WTC11 (cell line): ENCODE data around the gene SETD7. TPM values are rescaled to one million over a fixed set of nuclear protein-coding genes. Genes with fewer than 3 reads are reported as not detected.

Experiments used
- ATAC-seq: fragments of 200-7000 bp; cut with Tn5 transposase; 2 replicates; pipeline ENCODE4 v1.10.0; 2021; ENCODE audit warnings: mild to moderate bottlenecking, moderate library complexity
- CTCF ChIA-PET: fragments of 300-600 bp; sonication (Branson Sonifier 250); formaldehyde crosslinking; loops from one replicate; lab custom pipeline; 2021; ENCODE audit warnings: antibody characterized with exemption; lab: Charles Lee
- POLR2A ChIA-PET: fragments of 350-600 bp; sonication (Branson Sonifier 250); formaldehyde crosslinking; loops from one replicate; lab custom pipeline; 2021; ENCODE audit warnings: antibody characterized with exemption; lab: Charles Lee
- DNase-seq: peaks from one replicate; pipeline ENCODE4 v3.0.0; 2021; ENCODE audit warnings: low spot score
- H3K27ac Mint-ChIP-seq: 2 replicates; pipeline ENCODE4 v1.8.0; 2021; ENCODE audit warnings: mixed read lengths
- H3K27me3 Mint-ChIP-seq: 2 replicates; pipeline ENCODE4 v1.8.0; 2021; ENCODE audit warnings: low read depth, mild to moderate bottlenecking, moderate library complexity, mixed read lengths
- H3K36me3 Mint-ChIP-seq: 2 replicates; pipeline ENCODE4 v1.8.0; 2021; ENCODE audit warnings: mixed read lengths
- H3K4me1 Mint-ChIP-seq: 2 replicates; pipeline ENCODE4 v1.8.0; 2022; ENCODE audit warnings: mixed read lengths
- H3K4me3 Mint-ChIP-seq: 2 replicates; pipeline ENCODE4 v1.8.0; 2021; ENCODE audit warnings: mild to moderate bottlenecking, moderate library complexity, mixed read lengths
- H3K9me3 Mint-ChIP-seq: 2 replicates; pipeline ENCODE4 v1.8.0; 2021; ENCODE audit warnings: mixed read lengths
- AFF4 ChIP-seq: sonication (generic); formaldehyde crosslinking; IDR thresholded peaks from 2 replicates; pipeline ENCODE4 v1.8.1; 2023; ENCODE audit warnings: mild to moderate bottlenecking, missing genetic modification reagents, borderline replicate concordance
- CREM ChIP-seq: sonication (generic); formaldehyde crosslinking; IDR thresholded peaks from 2 replicates; pipeline ENCODE4 v1.8.1; 2022; ENCODE audit warnings: mild to moderate bottlenecking, missing genetic modification reagents, moderate library complexity
- CTCF ChIP-seq: fragments of 200-600 bp; IDR thresholded peaks from 2 replicates; pipeline ENCODE4 v1.8.0; 2022; ENCODE audit warnings: antibody characterized with exemption
- FOXP4 ChIP-seq: sonication (generic); formaldehyde crosslinking; IDR thresholded peaks from 2 replicates; pipeline ENCODE4 v1.8.0; 2022; ENCODE audit warnings: mild to moderate bottlenecking, missing genetic modification reagents
- IRF1 ChIP-seq: sonication (generic); formaldehyde crosslinking; IDR thresholded peaks from 2 replicates; pipeline ENCODE4 v1.8.0; 2023; ENCODE audit warnings: missing genetic modification reagents
- JAZF1 ChIP-seq: fragments of 250-450 bp; sonication (Bioruptor Pico); IDR thresholded peaks from 2 replicates; pipeline ENCODE4 v1.9.0; 2021; ENCODE audit warnings: moderate library complexity, mild to moderate bottlenecking, inconsistent platforms
- NFATC4 ChIP-seq: fragments of 250-450 bp; sonication (Bioruptor Pico); IDR thresholded peaks from 2 replicates; pipeline ENCODE4 v1.9.0; 2021; ENCODE audit warnings: mild to moderate bottlenecking
- NR2C2 ChIP-seq: sonication (generic); formaldehyde crosslinking; IDR thresholded peaks from 2 replicates; pipeline ENCODE4 v1.8.0; 2022; ENCODE audit warnings: mild to moderate bottlenecking, missing genetic modification reagents
- NR3C1 ChIP-seq: sonication (generic); formaldehyde crosslinking; conservative IDR thresholded peaks from 2 replicates; pipeline ENCODE4 v1.8.1; 2023; ENCODE audit warnings: low read depth, mild to moderate bottlenecking, missing genetic modification reagents
- PRRX2 ChIP-seq: fragments of 250-450 bp; sonication (Bioruptor Pico); IDR thresholded peaks from 2 replicates; pipeline ENCODE4 v1.8.0; 2021; ENCODE audit warnings: mild to moderate bottlenecking
- SMAD4 ChIP-seq: sonication (generic); formaldehyde crosslinking; IDR thresholded peaks from 2 replicates; pipeline ENCODE4 v1.8.0; 2022; ENCODE audit warnings: mild to moderate bottlenecking, missing genetic modification reagents
- USF1 ChIP-seq: sonication (generic); formaldehyde crosslinking; IDR thresholded peaks from 2 replicates; pipeline ENCODE4 v1.8.0; 2022; ENCODE audit warnings: mild to moderate bottlenecking, missing genetic modification reagents
- ZMAT4 ChIP-seq: fragments of 250-450 bp; sonication (Bioruptor Pico); IDR thresholded peaks from 2 replicates; pipeline ENCODE4 v1.9.0; 2021; ENCODE audit warnings: mild to moderate bottlenecking
- ZNF671 ChIP-seq: fragments of 250-450 bp; sonication (Bioruptor Pico); IDR thresholded peaks from 2 replicates; pipeline ENCODE4 v1.8.0; 2021; ENCODE audit warnings: mild to moderate bottlenecking
- total RNA-seq: library from RNA; stranded (reverse); gene quantifications from 3 replicates; pipeline ENCODE4 v1.2.3, GENCODE V29; 2021
- TF ChIP-seq, protein P1 (sequence below): sonication (generic); formaldehyde crosslinking; IDR thresholded peaks from 2 replicates; pipeline ENCODE4 v1.8.0; 2022; ENCODE audit warnings: missing genetic modification reagents
- TF ChIP-seq, protein P2 (sequence below): sonication (generic); formaldehyde crosslinking; IDR thresholded peaks from 2 replicates; pipeline ENCODE4 v1.8.1; 2022; ENCODE audit warnings: low read depth, missing genetic modification reagents, borderline replicate concordance
- TF ChIP-seq, protein P3 (sequence below): sonication (generic); formaldehyde crosslinking; conservative IDR thresholded peaks from 2 replicates; pipeline ENCODE4 v1.8.1; 2022; ENCODE audit warnings: mild to moderate bottlenecking, missing genetic modification reagents
- TF ChIP-seq, protein P4 (sequence below): fragments of 250-450 bp; sonication (Bioruptor Pico); conservative IDR thresholded peaks from 2 replicates; pipeline ENCODE4 v1.9.0; 2021; ENCODE audit warnings: mild to moderate bottlenecking

SETD7 gene
- total RNA-seq, 1 experiment from 2014 or later = 5.6 TPM

DNA sequence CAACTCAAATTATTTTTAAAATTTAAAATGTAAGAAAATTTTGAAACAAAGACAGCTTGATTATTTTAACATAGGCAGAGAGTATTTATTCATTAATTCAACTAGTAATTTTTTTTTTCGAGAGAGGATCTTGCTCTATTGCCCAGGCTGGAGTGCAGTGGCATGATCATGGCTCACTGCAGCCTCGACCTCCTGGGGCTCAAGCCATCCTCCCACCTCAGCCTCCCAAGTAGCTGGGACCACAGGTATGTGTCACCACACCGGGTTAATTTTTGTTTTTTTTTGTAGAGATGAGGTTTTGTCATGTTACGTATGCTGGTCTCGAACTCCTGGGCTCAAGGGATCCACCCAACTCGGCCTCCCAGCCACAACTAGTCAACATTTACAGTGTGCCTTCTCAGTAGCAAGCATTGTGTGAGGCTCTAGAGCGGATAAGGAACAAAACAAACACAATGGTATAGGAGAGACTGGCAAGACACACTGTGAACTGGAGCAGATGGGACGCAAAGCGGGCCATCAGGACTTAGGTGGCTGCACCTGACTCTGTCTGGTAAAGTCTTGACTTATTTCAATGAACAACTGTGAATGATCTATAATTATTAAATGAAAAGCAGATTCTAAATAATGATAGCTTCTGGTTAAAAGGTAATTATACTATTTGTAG lies 21.6 kb downstream of the SETD7 start (continued):
- TF ChIP-seq, protein P1, sequence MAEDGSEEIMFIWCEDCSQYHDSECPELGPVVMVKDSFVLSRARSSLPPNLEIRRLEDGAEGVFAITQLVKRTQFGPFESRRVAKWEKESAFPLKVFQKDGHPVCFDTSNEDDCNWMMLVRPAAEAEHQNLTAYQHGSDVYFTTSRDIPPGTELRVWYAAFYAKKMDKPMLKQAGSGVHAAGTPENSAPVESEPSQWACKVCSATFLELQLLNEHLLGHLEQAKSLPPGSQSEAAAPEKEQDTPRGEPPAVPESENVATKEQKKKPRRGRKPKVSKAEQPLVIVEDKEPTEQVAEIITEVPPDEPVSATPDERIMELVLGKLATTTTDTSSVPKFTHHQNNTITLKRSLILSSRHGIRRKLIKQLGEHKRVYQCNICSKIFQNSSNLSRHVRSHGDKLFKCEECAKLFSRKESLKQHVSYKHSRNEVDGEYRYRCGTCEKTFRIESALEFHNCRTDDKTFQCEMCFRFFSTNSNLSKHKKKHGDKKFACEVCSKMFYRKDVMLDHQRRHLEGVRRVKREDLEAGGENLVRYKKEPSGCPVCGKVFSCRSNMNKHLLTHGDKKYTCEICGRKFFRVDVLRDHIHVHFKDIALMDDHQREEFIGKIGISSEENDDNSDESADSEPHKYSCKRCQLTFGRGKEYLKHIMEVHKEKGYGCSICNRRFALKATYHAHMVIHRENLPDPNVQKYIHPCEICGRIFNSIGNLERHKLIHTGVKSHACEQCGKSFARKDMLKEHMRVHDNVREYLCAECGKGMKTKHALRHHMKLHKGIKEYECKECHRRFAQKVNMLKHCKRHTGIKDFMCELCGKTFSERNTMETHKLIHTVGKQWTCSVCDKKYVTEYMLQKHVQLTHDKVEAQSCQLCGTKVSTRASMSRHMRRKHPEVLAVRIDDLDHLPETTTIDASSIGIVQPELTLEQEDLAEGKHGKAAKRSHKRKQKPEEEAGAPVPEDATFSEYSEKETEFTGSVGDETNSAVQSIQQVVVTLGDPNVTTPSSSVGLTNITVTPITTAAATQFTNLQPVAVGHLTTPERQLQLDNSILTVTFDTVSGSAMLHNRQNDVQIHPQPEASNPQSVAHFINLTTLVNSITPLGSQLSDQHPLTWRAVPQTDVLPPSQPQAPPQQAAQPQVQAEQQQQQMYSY = no peak
- TF ChIP-seq NFATC4 (CRISPR knock-in tag) = no peak
- TF ChIP-seq, protein P2, sequence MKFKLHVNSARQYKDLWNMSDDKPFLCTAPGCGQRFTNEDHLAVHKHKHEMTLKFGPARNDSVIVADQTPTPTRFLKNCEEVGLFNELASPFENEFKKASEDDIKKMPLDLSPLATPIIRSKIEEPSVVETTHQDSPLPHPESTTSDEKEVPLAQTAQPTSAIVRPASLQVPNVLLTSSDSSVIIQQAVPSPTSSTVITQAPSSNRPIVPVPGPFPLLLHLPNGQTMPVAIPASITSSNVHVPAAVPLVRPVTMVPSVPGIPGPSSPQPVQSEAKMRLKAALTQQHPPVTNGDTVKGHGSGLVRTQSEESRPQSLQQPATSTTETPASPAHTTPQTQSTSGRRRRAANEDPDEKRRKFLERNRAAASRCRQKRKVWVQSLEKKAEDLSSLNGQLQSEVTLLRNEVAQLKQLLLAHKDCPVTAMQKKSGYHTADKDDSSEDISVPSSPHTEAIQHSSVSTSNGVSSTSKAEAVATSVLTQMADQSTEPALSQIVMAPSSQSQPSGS (CRISPR knock-in tag) = no peak
- TF ChIP-seq NR2C2 (CRISPR knock-in tag) = no peak
- TF ChIP-seq CREM (CRISPR knock-in tag) = no peak
- TF ChIP-seq AFF4 (CRISPR knock-in tag) = no peak
- TF ChIP-seq, protein P3, sequence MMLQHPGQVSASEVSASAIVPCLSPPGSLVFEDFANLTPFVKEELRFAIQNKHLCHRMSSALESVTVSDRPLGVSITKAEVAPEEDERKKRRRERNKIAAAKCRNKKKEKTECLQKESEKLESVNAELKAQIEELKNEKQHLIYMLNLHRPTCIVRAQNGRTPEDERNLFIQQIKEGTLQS (CRISPR knock-in tag) = no peak
- TF ChIP-seq IRF1 (CRISPR knock-in tag) = no peak
- TF ChIP-seq PRRX2 (CRISPR knock-in tag) = no peak
- TF ChIP-seq FOXP4 = no peak
- no peak for TF ChIP-seq ZMAT4
- TF ChIP-seq SMAD4 (CRISPR knock-in tag) = no peak

DNA sequence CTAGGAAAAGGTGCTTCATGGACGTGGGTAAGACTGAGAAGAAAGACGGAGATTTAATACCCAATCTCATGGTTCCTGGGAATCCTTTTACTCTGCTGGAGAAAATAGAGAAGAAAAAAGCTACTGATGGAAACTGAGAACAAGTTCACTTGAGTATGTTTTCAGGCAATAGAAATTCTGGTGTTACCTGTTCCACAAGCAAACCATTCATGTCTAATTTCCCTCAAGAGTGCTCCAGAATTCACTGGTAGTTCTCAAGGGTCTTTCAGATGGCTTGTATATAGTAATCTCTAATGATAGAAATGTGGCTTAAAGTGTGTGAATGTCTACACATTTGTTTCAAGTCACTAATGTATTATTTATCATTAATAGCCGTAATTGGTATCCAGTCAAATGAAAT lies 22.5 kb downstream of the SETD7 start:
- DNase-seq (no peak), ATAC-seq (no peak)
- Mint-ChIP-seq H3K4me3 (no peak overlapping the region), H3K27me3 (no peaks in the 10 kb centered on the region), H3K4me1 (no peaks in the 10 kb centered on the region), H3K27ac (peak overlapping the region; percentile 42; the same call in 1 of the 2 replicates), H3K36me3 (peaks cover 1% of the 10 kb centered on the region; the same call in 1 of the 2 replicates), H3K9me3 (no peaks in the 10 kb centered on the region)
- CTCF ChIA-PET = interaction anchor here (0.6 to 1.0 kb wide), 4 partner anchors 11 to 322 kb away, joined by 3 to 4 read pairs (median 4); no protein-coding TSS in a partner anchor
- POLR2A ChIA-PET = no interaction called here
- TF ChIP-seq USF1 (CRISPR knock-in tag) = no peak
- TF ChIP-seq NR3C1 (CRISPR knock-in tag) = no peak
- TF ChIP-seq ZNF671 (CRISPR knock-in tag) = no peak
- TF ChIP-seq CTCF = no peak
- TF ChIP-seq, protein P4, sequence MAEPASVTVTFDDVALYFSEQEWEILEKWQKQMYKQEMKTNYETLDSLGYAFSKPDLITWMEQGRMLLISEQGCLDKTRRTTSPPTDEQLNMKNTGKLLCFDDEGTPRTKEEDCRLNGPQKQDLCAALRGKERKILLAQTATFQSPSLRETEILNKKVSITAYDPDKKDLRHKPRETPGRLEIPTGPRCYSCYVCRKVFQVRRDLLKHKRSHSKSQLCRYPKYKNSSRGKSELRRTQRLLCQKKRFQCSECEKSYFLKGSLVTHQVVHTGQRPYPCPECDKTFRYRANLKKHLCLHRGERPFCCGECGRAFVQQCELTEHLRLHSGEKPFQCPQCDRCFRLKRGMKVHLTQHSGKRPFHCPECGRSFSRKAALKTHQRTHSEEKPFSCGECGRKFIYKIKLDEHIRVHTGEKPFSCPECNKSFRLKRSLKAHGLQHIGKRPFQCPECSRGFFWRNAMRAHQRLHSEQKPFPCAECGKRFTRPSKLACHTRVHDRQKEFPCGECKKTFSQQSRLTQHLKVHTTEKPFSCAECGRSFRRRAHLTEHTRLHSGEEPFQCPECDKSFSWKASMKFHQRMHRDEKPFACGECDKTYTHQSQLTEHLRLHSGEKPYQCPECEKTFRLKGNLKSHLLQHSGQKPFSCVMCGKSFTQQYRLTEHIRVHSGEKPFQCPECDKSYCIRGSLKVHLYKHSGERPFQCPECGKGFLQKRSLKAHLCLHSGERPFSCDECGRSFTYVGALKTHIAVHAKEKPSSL = no peak
- TF ChIP-seq JAZF1 (CRISPR knock-in tag) = no peak
